HG02852 (cell line): ENCODE results near the gene TXNDC5.

Experiments
- ATAC-seq: cut with Tn5 transposase; IDR thresholded peaks from one replicate; pipeline ENCODE4 v1.9.1; 2021; ENCODE audit warnings: mild to moderate bottlenecking, moderate library complexity; ENCODE audit not compliant: unreplicated experiment

Gene TXNDC5

DNA sequence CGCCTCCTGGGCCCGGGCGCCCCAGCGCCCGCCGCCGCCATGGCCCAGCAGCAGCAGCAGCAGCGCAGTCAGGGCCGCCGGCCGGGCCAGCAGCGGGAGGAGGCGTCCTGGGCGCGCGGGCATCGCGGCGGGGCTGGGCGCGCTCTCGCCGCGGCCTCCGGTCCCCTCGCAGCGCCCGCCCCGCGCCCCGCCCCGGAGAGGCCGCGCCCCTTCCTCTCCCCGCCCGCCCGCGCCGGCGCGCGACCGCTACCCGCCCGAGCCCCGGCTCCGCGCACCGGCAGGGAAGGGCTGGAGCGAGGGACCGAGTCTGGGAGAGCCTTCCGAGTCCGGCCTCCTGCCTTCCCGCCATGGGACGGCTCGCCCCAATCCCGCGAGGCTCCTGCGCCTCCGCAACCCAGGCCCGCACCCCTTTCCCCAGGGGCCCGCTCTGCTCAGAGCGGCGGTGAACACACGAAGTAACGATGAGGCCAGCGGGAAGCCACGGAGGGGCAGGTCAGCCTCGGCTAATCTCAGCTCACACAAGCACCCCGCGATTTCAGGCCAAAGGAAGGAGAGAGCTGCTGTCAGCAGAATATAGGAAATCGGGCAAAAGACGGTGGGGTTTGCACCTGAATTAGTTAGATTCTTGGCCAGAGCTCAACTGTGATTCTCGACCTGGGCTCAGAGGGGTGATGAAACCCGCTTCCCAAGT, at the start of gene TXNDC5:
TXNDC5 (minus strand) TSS at position 135 of the 691 bp plus-strand sequence; CDS start at position 123, 12 bp downstream.
- ATAC-seq = peak; percentile 64

DNA sequence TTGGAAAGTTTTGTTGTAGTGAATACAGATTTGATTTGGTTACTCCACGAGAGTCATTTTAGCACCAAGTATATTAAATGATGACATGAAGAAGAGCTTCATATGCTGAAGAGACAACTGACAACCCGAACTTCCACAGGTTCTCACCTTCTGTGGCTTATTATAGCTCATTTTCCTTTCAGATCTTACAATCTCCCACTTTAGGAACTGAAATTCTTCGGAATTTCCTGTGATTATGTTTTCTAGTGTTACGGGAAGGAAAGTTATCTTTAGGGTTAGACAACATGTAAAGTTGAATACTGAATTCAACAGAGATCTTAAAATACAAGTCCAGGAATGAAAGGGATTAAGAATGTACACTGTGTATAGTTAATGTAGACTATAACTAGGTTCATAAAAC, 49.6 kb upstream of the TXNDC5 start:
- no peak for ATAC-seq

DNA sequence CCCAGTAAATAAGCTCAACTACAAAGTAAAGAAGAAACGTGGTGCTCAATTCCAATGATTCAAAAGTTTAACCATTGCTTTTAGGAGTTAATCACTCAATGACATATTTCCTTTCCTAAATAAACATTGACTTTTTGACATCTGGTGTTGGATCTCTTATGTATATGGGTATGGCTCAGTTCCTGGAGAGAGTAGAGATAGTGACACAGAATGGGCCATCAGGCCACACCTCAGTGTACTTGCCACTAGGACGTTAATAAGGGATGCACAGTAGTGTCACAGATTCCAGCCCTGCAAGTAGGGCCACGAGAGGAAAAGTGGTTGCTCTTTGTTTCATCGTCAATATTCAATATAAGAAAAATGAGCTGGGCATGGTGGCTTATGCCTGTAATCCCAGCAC, 48.9 kb upstream of the TXNDC5 start:
- ATAC-seq = no peak

DNA sequence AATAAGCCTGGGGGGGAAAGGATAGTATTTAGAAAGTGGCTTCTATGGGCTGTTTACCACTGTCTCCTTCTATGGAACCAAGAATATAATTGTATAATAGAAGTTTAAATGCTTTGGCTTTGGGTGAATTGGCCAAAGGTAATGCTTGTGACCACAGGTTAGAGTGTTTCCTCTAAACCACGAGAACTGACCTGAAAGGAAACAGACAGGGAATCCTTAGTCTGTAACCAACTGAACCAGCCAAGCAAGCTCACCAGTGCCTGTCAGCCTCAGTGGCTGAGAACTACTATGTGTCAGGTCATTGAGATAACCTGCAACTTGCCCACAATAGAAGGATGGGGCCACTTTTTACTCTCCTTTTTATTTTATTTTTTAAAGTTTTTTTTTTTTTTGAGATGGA, 47.9 kb upstream of the TXNDC5 start:
- no peak for ATAC-seq

DNA sequence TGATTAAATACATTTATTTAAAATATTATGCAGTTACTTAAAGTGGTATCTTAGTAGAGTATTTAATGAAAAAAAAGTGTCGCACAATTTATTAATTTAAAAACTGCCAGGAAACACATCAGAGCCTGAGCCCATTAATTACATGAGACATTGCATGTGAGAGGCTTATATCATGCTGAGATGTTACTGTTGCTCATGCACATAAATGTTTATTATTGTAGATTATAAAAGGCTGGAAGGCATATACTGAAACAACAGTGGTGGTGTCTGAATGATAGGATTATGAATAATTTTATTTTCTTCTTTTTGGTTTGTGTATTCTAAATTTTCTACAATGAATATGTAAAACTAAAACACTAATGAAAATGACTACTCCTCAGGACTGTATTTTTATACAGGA, 45.7 kb upstream of the TXNDC5 start:
- ATAC-seq = no peak

DNA sequence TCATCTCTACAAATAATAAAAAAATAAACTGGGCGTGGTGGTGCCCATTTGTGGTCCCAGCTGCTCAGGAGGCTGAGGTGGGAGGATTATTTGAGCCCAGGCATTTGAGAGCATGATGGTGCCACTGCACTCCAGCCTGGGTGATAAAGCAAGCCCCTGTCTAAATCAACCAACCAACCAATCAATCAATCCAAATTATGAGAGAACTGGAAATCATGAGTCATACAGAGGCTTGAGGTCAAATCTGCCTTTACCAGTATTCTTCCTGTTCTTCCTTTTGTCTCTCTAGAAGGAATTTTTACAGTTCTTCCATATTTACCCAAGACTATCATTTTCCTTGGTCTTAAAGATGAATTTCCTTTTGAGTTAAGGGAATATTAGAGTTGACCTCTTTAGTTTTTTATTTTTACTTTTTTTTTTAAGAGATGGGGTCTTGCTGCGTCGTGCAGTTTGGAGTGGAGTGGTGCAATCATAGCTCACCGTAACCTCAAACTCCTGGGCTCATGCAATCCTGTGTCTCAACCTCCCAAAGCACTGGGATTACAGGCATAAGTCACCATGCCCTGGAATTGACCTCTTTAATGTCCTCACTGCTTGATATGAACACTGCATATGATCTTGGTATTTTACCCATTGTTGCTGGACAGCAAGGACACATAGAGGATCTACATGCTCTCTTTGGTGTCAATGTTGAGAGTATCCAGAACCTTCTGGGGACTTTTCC, 44.1 kb upstream of the TXNDC5 start:
- no peak for ATAC-seq

DNA sequence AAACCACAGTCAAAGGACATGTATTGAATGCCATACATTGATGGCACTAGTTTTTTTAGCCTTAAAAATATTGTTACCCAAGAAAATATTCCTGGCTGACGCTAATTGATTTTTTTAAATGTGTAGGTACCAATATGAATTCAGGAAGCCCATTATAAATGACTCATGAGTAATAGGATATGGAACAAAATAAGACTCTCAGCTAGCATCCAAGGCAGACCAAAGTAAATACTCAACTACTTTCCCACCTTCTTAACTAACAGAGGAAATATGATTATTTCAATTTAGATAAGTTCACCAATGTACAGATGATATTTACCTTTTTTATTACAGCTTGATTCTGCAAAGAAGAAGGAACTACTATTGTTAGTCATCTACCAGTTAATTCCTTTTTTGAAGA, 43.2 kb upstream of the TXNDC5 start:
- ATAC-seq = no peak

DNA sequence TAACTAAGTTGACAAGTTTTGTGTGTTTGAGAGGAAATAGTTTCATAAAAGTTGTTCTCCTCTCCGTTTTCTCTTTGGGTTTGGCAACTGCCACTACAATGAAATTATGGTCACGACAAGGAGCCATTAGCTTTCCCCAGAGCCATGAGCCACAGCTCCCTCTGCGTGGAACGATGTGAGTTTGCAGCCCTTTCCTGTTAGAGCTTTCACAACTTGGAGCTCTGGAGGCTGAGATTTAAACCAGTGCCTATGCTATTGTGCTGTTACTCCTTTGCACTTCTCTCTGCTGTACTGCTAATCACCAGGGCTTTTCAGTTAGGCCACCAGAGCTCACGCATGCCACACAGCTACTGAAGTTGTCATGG, 29.3 kb upstream of the TXNDC5 start:
- no peak for ATAC-seq

DNA sequence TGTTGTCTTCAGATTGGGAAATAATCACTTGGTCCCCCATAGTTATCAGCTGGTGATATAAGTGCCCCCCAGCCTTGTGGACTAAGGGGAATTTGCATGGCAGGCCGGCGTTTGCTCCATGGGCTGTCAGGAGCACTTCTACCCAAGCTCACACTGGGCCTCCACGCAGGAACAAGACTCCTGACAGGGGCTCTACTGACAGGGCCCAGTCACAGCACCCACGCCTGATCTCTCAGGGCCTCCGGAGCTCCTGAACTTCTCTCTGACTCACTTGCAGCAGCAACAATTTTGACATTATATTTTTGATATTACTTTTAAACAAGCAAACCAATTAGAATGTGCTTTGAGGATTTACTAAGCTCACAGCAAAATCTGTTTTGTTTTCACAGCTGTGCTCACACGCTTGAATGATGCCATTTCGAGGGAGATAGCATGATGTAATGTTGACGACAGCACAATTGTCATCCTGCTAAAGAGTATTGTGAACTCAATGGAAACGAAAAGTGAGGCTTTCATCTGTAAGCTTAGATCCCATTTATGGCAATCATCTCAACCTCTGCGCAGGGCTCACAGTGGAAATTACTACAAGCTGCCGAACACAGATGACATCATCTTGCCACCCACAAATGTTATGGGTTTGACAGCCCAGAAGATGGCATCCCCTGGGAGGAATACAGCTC, 28.7 kb upstream of the TXNDC5 start:
- no peak for ATAC-seq

DNA sequence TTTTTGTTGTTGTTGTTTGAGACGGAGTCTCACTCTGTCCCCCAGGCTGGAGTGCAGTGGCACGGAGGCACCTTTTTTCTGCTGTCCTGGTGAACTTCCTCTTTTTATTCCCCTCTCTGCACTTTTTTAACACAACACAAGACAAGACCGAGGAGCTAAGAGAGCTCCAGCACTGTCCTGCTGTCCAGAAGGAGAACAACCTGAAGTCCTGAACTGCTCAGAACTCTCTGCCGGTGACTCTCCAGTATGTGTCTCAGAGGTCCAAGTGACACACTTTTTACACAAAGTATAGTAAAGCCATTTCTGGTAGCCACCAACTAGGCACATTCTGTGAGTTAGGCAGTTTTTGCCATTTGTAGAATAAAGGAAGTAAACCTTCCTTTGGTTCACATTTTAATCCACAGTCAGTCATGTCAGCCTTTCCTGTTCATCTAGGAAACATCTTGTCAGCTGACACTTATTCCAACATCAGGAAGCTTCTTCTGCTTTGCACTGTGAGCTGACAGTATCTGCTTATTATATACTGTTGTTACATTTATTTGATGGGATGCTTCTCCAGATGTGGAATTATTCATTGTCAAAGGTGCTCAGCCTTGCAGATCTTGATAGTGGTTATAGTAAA, 28.1 kb upstream of the TXNDC5 start:
- ATAC-seq = no peak

DNA sequence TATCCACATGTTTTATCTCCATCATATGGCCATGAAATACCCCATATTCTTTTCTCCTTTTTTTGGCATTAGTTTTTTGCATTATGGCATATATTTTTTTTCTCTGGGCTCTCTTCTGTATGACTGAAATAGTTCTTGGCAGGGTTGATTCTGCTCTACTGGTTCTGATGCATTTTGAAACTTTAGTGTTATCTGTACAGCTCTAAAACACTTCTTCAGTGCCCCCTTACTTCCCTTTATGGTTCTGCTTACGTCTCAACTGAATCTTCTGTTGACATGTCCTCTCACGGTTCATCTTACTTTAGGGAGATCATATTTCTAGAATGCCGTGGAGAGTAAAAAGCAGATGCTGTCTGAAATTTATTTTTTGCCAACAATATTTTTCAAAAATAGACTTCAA, 23.2 kb upstream of the TXNDC5 start:
- peak; percentile 99 for ATAC-seq

DNA sequence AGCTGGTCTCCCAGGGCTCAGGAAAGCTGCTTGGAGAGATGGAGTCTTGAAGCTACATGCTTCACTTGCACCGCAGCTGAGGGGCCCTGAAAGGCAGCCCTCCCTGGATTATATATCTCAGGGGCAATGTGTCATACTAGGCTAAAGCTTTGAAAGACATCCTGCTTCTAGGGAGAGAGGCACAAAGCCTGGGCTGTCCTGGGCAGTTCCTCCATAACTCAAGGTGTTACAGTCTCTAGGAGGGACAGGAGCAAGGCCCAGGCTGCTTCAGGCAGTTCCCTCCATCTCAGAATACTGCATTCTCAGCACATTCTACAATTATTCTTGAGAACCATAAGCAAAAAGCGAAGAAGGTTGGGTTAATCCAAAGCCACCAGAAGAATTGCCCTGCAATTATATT, 22.0 kb upstream of the TXNDC5 start:
- ATAC-seq = no peak

DNA sequence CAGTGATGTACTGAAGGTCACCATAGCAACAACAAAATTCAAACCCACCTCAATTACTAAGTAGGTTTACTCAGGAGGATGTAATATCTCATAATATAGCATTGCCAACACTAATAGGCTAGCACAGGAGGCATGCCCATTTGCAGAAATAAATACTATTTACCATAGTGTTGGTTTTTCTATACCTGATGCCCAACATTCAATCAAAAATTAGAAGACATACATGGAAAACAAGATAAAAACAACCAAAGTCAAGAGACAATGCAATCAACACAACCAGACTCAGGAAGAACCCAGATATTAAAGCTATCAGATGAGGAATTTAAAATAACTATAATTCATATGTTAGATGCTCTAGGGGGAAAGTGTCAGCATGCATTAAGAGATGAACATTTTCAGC, 14.3 kb upstream of the TXNDC5 start:
- ATAC-seq = no peak

DNA sequence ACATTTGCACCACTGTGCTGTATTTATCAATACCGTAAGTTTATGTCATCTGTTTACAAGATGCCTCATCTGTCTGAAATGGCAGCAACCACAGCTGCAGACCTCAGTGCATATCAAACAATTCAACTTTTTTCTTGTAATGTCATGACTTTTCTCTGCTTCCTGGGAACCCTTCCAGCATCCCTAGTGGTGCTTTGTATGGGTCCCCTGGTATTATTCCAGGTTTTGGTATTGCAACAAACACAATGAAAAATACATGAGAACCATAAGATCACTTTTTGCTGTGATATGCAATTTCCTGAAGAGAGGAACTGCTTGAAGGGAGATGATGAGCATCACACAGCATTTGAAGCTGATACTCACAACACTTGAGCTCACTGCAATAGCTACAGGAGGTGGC, 12.0 kb upstream of the TXNDC5 start:
- no peak for ATAC-seq

DNA sequence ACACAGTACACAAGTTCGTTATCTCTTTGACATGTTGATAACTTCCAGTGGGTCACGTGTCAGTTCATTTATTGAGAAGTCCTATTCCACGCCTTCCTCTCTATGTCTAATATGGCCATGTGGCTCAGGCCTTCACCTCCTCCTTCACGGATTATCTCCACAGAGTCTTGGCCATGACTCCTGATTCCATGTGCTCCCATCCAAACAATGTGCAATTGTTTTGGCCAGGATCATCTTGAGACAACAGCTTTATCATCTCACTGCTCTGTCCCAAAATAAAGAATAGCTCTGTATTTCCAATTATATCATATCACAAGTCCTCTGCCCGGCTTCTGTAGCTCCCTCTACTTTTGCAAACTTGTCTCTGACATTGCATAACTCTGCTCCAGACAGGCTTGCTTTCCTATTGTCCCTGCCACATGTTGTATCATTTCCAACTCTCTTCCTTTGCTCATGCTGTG, 11.1 kb upstream of the TXNDC5 start:
- no peak for ATAC-seq

DNA sequence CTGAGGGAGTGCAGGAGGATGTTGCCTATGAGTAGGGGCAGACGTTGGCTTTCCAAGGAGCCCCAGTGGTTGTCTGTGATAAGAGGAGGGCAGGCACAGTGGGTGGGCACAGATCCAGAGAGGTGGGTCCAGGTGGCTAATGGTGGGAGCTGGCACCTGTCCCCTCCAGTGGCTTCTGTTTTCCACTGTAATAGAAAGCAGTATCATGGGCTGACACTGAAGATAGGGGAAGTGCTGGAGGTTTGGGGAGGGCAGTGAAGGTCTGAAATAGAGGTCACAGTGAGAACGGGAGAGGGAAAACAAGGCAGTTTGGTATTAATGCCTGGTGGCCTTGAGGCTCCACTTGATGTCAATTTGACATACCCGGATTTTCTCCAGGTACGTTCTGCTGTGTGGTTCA, 10.5 kb upstream of the TXNDC5 start:
- no peak for ATAC-seq

DNA sequence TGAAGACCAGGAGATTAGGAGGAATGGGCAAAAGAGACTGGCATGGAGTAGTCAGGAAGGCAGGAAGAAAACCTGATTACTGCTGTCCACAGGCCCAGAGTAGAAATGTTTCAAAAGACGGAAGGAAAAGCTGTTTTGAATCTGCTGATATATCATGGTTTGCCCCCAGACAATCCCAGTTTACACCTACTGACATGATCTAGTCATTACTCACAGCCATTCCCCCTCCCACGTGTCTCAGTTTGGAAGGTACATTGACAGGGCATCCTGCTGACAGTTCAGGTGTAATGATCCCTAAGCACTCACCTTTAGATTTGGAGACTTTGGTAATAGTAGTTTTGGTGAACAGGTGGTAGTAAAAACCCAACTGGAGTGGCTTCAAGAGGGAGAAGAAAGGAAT, 9.8 kb upstream of the TXNDC5 start:
- ATAC-seq = no peak

DNA sequence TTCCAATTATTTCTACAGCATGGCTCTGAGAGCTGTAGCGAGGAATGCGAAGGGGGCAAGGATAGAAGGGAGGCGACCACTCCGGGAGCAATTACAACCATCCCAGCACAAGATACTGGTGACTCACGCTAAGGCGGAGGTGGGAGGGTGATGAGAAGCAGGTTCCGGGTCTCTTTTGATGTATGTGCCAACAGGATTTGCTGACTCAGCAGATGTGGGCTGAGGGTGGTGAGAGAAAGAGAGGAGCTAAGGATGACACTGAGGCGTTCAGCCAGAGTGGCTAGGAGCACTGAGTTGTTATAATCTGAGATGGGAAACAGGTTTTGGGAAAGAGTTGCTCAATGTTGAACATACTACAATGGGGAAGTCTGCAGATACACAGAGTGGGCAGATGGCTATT, 9.3 kb upstream of the TXNDC5 start:
- ATAC-seq = no peak

DNA sequence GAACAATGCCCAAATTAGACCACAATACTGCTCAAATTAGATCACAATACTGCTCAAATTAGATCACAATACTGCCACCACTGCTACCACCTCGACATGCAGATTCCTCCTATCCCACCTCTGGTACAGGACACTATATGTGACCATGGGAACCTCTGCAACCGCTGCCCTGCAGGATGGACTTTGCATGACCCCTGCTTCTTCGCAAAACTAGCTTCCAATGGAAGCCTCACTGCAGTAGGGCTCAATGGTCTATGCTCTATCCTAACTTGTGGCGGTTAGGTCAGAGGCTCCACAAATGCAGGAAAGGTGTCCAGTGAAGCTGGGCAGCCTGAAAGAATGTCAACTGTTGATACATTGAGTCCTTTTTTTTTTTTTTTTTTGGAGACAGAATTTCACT, 7.8 kb upstream of the TXNDC5 start:
- no peak for ATAC-seq

DNA sequence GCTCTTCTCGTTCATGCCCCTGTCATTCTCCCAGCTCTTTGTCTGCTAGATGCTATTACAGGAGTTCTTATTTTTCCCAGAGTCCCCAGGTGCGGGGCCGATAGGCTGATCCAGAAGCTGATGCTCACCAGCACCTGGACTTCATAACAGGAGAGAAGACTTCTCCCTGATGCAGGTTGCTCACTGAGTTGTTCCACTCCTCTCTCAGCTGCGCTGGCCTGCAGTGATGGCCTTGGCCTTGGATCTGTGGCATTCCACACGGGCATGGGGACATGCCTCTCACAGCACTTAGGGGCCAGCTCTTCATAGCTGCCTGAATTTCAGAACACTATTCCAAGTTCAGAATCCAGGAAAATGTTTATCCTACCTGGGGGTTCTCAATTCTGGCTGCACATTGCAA, 7.1 kb upstream of the TXNDC5 start:
- ATAC-seq = no peak

DNA sequence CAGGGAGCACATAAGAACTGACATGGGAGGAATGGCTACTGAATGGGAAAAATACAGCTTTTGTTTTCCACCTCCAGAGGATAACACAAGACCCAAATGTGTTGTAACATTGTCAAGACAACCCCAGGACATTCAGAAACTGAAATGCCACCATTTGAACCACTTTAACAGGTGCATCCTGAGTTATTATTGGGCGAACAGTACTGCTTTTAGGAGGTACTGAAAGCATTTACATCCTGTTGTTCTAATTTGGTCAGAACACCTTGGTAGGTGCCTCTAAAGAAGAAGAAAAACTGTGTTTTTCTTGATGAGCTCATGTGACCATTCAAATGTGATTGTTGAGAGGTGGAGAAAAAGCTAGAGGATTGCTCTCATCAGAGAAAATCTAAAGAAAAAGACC, 6.4 kb upstream of the TXNDC5 start:
- peak; percentile 85 for ATAC-seq
